Activated naive CD8-positive, alpha-beta T cell (primary cell): ENCODE data around the gene NFIC.

Source experiments
- H3K27ac Mint-ChIP-seq: one replicate; pipeline ENCODE4 v1.8.0; 2021; ENCODE audit warnings: mixed read lengths
- H3K27me3 Mint-ChIP-seq: one replicate; pipeline ENCODE4 v1.8.0; 2021; ENCODE audit warnings: mixed read lengths
- H3K36me3 Mint-ChIP-seq: one replicate; pipeline ENCODE4 v1.8.0; 2021; ENCODE audit warnings: mixed read lengths
- H3K4me1 Mint-ChIP-seq: one replicate; pipeline ENCODE4 v1.8.0; 2021; ENCODE audit warnings: low read depth, mixed read lengths
- H3K4me3 Mint-ChIP-seq: one replicate; pipeline ENCODE4 v1.8.0; 2021; ENCODE audit warnings: mild to moderate bottlenecking, mixed read lengths
- H3K9me3 Mint-ChIP-seq: one replicate; pipeline ENCODE4 v1.8.0; 2021; ENCODE audit warnings: low read depth, mixed read lengths

Gene NFIC

GRCh38 chr19:3459089-3459881 lies 92.9 kb downstream of the NFIC start:
- Mint-ChIP-seq H3K27me3 (no peaks in the 10 kb centered on the region), H3K4me3 (no peak overlapping the region), H3K4me1 (no peaks in the 10 kb centered on the region), H3K27ac (no peak overlapping the region), H3K36me3 (no peaks in the 10 kb centered on the region), H3K9me3 (no peaks in the 10 kb centered on the region)

GRCh38 chr19:3459965-3460582 lies 93.7 kb downstream of the NFIC start:
- Mint-ChIP-seq H3K9me3 (no peaks in the 10 kb centered on the region), H3K27ac (no peak overlapping the region), H3K36me3 (no peaks in the 10 kb centered on the region), H3K4me1 (no peaks in the 10 kb centered on the region), H3K27me3 (no peaks in the 10 kb centered on the region), H3K4me3 (no peak overlapping the region)

GRCh38 chr19:3462991-3463713 lies 96.8 kb downstream of the NFIC start:
- Mint-ChIP-seq H3K27me3 (no peaks in the 10 kb centered on the region), H3K9me3 (no peaks in the 10 kb centered on the region), H3K4me1 (no peaks in the 10 kb centered on the region), H3K36me3 (no peaks in the 10 kb centered on the region), H3K27ac (no peak overlapping the region), H3K4me3 (no peak overlapping the region)

DNA sequence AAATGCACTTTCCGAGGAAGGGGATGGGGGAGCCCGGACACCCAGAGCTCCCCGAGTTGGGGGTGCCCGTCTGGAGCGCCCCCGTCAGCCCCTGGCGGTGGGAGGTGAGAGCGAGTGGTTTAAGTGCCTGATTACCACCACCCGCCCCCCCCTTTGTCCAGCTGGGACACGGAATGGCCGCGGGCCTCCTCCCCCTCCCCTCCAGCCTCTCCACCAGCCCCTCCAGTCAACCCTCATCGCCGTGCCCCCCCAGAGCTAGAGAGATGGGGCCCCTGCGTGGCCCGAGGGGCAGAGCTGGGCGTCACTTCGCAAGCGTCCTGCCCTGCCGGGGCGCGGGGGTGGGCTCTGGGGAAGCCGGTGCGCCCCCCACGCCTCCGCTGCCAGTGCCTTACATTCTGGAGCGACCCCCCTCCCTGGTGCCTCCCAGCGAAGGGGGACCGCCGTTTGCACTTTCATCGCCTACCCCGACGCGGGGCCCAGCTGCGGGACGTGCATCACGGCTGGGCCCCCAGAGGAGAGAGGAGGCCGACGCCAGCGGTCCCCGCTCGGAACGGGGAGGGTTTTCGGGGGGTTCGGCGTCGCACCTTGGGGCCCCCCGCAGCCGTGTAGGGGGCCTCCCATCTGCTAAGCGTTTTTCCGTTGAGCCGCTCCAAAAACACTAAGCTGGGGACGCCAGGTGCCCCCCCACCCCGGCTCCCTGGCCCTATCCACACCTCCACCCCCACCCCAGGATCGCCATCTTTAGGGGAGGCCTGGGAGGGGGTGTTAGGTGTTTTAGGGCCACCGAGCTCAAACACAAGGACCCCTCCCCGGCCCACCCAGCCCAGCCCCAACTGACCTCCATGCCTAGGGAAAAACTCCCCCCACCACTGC lies 97.6 kb downstream of the NFIC start:
- no peaks in the 10 kb centered on the region for H3K4me1 Mint-ChIP-seq
- H3K27me3 Mint-ChIP-seq = no peaks in the 10 kb centered on the region
- no peaks in the 10 kb centered on the region for H3K36me3 Mint-ChIP-seq
- H3K4me3 Mint-ChIP-seq = no peak overlapping the region
- no peak overlapping the region for H3K27ac Mint-ChIP-seq
- H3K9me3 Mint-ChIP-seq = no peaks in the 10 kb centered on the region

DNA sequence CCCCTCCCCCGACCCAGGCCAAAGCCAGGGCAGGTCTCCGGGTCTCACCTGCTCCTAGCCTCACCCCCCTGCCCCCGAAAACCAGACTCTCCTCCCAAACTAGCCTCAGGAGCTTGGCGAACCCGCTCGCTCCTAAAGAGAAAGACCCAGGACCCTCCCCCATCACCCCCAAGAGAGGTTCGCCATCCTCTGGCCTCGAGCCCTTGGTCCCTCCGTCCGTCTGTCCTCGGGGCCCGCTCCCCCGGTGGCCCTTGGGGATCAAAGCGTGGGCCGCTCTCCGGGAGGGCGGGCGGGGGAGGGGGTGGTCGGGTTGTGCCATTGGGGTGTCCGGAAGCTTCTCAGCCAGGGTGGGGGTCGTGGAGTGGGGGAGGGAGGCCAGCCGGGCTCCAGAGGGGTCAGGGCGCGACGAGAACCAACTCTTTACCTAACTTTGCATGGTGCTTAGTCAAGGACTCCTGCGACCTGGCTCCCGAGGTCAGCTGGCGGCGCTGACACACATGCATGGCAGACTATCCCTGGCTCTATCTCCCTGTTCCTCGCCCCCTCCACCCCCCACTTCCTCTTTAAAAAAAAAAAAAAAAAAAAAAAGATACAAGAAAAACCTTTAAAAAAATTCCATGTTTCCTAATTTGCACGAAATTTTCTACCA lies 98.3 kb downstream of the NFIC start:
- H3K4me1 Mint-ChIP-seq = no peaks in the 10 kb centered on the region
- no peak overlapping the region for H3K27ac Mint-ChIP-seq
- no peaks in the 10 kb centered on the region for H3K9me3 Mint-ChIP-seq
- H3K27me3 Mint-ChIP-seq = no peaks in the 10 kb centered on the region
- H3K36me3 Mint-ChIP-seq = no peaks in the 10 kb centered on the region
- H3K4me3 Mint-ChIP-seq = no peak overlapping the region

DNA sequence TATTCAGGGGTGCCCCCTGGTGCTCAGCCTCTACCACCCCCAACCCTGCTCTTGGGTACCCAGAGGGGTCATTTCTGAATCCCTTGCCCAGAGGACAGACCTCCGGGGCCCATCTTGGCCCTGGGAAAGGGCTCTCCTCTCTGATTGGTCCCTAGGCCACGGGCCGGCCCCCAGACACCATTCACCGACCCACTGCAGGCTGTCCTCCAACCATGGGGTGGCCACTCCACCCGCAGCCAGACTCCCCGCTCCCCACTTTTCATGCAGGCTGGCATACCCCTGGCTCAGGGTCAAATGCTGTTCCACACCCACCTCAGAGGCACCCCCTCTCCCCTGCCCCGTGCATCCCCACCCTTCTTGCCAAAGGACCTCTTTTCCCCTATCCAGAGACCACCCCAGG lies 99.2 kb downstream of the NFIC start:
- H3K27ac Mint-ChIP-seq = no peak overlapping the region
- no peaks in the 10 kb centered on the region for H3K9me3 Mint-ChIP-seq
- no peak overlapping the region for H3K4me3 Mint-ChIP-seq
- H3K4me1 Mint-ChIP-seq = peaks cover 1% of the 10 kb centered on the region
- no peaks in the 10 kb centered on the region for H3K36me3 Mint-ChIP-seq
- no peaks in the 10 kb centered on the region for H3K27me3 Mint-ChIP-seq

DNA sequence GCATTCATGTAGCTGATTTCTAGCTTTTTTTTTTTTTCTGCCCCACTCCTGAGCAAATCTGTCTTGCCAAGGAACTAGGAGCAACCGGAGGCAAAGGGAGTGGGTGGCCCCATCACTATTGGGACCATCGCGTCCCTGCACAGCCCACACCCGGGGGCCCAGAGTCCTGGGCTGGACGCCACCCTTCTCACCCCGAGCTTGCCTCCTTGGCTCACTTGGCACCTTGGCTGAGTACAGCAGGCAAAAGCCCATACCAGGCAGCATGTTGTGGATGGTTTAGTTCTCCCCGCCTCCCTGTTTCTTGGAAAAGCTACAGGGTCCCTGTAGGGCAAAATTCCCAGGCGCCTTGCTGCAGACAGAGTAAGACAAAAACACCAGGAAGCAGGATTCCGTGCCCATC lies 100.3 kb downstream of the NFIC start:
- H3K36me3 Mint-ChIP-seq = no peaks in the 10 kb centered on the region
- no peaks in the 10 kb centered on the region for H3K9me3 Mint-ChIP-seq
- H3K27ac Mint-ChIP-seq = no peak overlapping the region
- H3K4me1 Mint-ChIP-seq = peaks cover 2% of the 10 kb centered on the region
- no peaks in the 10 kb centered on the region for H3K27me3 Mint-ChIP-seq
- no peak overlapping the region for H3K4me3 Mint-ChIP-seq

DNA sequence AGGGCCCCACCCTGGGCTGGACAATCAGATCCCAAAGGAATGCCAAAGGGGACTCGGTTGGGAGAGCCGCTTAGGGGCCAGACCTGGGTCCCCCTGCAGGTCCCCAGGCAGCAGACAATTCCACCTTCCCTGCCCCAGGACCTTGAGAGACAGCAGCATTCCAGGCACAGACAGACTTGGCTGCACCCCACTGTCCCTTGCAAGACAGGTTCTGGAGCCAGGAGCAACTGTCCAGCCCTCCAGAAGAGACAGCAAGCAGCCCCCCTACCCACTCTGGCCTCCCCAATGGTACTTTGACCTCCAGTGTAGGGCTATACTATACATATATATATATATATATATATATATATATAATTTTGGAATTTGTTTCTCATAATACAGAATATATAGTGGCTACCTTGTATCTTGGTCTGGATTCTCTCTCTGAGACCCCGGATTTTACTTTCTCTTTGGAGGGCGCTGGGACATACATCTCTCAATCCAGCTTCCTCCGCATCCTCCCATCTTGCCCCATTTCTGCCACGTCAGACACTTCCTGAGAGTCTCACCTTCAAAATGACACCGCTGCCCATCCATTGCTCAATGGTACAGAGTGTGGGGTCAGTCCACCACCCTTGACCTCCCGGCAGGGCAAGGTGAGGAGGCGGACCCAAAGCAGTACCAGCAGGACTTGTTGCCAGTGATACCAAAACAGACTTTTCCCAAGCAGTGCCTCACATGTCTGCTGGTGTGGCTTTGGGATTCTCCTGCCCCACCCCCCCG lies 101.2 kb downstream of the NFIC start:
- Mint-ChIP-seq H3K9me3 (no peaks in the 10 kb centered on the region), H3K4me1 (peaks cover 2% of the 10 kb centered on the region), H3K36me3 (no peaks in the 10 kb centered on the region), H3K27me3 (no peaks in the 10 kb centered on the region), H3K4me3 (no peak overlapping the region), H3K27ac (no peak overlapping the region)

GRCh38 chr19:3468211-3468610 lies 101.8 kb downstream of the NFIC start:
- Mint-ChIP-seq H3K27ac (no peak overlapping the region), H3K9me3 (no peaks in the 10 kb centered on the region)

DNA sequence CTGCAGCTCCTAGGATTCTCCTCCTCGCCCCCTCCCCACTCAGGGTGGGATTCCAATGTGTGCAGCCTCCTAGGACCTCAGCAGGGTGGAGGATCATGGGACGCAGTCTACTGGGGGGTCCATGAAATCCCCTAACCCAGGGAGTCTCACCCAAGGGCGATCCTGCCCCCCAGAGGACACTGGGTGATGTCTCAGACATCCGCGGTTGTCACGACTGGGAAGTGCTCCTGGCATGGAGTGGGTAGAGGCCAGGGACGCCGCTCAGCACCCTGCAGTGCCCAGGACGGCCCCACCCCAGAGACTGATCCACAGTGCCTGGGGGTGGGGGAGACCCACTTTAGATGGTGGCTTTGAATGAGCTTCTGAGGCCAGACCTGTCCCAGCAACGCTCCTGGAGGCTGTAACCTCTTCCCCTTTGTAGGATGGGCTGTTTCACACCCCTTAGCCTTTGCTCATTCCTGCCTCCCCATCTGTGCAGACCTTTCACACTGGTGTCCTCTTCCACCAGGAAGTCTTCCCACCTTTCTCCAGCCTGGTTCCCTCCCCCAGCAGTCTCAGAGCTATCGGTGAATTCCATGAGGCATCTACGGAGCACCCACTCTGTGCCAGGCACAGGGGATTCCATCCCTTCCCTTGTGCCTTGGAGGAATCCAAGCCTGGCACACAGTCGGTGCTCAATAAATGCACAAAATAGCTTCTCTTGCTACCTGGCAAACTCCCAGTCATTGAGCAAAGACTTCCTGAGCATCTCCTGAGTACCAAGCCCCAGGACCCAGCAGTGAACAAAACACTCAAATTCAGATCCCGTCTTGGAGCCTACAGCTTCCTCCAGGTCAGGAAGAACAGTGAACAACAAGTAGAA lies 103.5 kb downstream of the NFIC start:
- Mint-ChIP-seq H3K27ac (no peak overlapping the region), H3K4me1 (peaks cover 2% of the 10 kb centered on the region)

More at GRCh38 chr19:3468211-3468610, 101.8 kb downstream of the NFIC start:
- H3K4me3 Mint-ChIP-seq = no peak overlapping the region
- H3K36me3 Mint-ChIP-seq = no peaks in the 10 kb centered on the region
- H3K4me1 Mint-ChIP-seq = peaks cover 2% of the 10 kb centered on the region
- no peaks in the 10 kb centered on the region for H3K27me3 Mint-ChIP-seq

DNA sequence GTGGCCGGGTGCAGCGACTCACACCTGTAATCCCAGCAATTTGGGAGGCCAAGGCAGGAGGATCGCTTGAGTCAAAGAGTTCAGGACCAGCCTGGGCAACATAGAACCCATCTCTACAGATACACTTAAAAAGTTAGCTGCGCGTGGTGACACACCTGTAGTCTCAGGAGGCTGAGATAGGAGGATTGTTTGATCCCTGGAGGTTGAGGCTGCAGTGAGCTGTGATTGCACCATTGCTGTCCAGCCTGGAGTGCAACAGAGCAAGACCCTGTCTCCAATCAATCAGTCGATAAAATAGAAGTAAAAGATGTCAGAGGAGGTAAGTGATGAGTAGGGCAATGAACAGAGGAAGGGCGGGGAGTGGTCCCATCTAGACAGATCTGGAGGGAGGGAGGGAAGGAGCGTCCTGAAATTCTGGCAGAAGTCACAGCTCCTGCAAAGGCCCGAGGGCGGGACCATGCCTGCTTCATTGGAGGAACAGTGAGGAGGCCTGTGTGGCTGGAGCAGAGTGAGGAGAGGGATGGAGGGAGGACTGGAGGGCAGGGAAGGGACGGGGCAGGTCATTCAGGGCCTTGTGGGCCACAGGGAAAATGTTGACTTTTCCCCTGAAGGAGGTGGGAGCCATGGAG lies 104.2 kb downstream of the NFIC start:
- Mint-ChIP-seq H3K9me3 (no peaks in the 10 kb centered on the region), H3K27ac (no peak overlapping the region), H3K27me3 (no peaks in the 10 kb centered on the region), H3K4me3 (no peak overlapping the region), H3K36me3 (no peaks in the 10 kb centered on the region), H3K4me1 (peaks cover 2% of the 10 kb centered on the region)

More for the DNA sequence above, 103.5 kb downstream of the NFIC start:
- no peak overlapping the region for H3K4me3 Mint-ChIP-seq
- H3K36me3 Mint-ChIP-seq = no peaks in the 10 kb centered on the region
- no peaks in the 10 kb centered on the region for H3K9me3 Mint-ChIP-seq
- H3K27me3 Mint-ChIP-seq = no peaks in the 10 kb centered on the region

GRCh38 chr19:3471954-3472655 lies 105.7 kb downstream of the NFIC start:
- Mint-ChIP-seq H3K4me3 (no peak overlapping the region), H3K27me3 (no peaks in the 10 kb centered on the region), H3K9me3 (no peaks in the 10 kb centered on the region), H3K27ac (no peak overlapping the region), H3K4me1 (peaks cover 2% of the 10 kb centered on the region), H3K36me3 (no peaks in the 10 kb centered on the region)
